Measurements from ENCODE around the gene CSF1. TPM values are rescaled to one million over a fixed set of nuclear protein-coding genes. Genes with fewer than 3 reads are reported as not detected.
A peak's percentile ranks its signal among the peaks of the same experiment; 100 is the strongest.

The CSF1 gene
- total and polyA plus RNA-seq, 2 of the 13 experiments (the other 11 are each of a cell fraction or from before 2014, with no cell fraction given): 4.6 to 13.3 TPM

DNA sequence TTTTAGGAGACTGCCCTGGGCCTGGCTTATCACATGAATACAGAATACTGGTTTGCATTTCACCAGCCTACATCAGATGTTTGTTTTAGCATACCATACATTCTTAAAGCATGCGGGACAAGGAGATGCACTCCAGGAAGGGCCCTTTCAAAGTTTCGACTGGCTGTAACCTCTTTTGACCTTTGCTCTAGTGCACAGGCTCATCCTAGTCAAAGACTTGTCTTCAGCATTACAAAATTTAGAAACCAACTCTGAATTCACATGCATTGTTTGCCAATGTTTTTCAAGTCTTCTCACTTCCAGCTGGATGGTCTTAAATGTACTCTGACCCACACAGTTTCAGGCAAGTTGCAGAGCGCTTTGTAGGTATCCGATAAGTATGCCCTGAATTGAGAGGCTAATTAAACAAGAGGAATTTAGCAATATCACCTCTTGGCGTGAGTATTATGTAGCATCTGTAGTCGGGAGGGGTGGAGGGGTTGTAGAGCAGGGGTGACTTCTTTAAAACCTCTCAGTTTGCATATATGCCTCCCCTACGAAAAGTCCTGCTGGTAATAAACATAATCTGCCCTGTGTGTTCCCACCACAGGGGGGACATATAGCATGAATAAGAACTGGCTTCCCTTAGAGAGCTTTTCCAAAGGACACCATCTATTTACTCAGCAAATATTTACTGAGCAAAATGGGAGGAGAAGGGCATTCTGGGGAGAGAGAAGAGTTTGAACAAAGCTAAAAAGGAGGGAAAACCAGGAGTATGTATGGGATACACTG, 49.5 kb downstream of the CSF1 start (continued):
- TF ChIP-seq, protein P1, sequence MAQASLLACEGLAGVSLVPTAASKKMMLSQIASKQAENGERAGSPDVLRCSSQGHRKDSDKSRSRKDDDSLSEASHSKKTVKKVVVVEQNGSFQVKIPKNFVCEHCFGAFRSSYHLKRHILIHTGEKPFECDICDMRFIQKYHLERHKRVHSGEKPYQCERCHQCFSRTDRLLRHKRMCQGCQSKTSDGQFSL (CRISPR knock-in tag; IDR thresholded peaks at IDR 0.05): 0 out of 2 replicates have a peak, but pooled peaks have one; percentile 18
- 0 out of 2 replicates have a peak, but pooled peaks have one; percentile 42 for TF ChIP-seq DMAP1 (CRISPR knock-in tag; IDR thresholded peaks at IDR 0.05)
- TF ChIP-seq RBM39 (IDR thresholded peaks at IDR 0.05; ENCODE audit: low read depth, low read length, poor library complexity, severe bottlenecking): no peak
- TF ChIP-seq ZBTB33 (CRISPR knock-in tag; IDR thresholded peaks at IDR 0.05): no peak
- TF ChIP-seq HHEX (CRISPR knock-in tag; IDR thresholded peaks at IDR 0.05): no peak
- TF ChIP-seq, protein P2, sequence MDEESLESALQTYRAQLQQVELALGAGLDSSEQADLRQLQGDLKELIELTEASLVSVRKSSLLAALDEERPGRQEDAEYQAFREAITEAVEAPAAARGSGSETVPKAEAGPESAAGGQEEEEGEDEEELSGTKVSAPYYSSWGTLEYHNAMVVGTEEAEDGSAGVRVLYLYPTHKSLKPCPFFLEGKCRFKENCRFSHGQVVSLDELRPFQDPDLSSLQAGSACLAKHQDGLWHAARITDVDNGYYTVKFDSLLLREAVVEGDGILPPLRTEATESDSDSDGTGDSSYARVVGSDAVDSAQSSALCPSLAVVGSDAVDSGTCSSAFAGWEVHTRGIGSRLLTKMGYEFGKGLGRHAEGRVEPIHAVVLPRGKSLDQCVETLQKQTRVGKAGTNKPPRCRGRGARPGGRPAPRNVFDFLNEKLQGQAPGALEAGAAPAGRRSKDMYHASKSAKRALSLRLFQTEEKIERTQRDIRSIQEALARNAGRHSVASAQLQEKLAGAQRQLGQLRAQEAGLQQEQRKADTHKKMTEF (CRISPR knock-in tag; IDR thresholded peaks at IDR 0.05): peak; percentile 49; the same call in 1 of the 2 replicates
- TF ChIP-seq, protein P3, sequence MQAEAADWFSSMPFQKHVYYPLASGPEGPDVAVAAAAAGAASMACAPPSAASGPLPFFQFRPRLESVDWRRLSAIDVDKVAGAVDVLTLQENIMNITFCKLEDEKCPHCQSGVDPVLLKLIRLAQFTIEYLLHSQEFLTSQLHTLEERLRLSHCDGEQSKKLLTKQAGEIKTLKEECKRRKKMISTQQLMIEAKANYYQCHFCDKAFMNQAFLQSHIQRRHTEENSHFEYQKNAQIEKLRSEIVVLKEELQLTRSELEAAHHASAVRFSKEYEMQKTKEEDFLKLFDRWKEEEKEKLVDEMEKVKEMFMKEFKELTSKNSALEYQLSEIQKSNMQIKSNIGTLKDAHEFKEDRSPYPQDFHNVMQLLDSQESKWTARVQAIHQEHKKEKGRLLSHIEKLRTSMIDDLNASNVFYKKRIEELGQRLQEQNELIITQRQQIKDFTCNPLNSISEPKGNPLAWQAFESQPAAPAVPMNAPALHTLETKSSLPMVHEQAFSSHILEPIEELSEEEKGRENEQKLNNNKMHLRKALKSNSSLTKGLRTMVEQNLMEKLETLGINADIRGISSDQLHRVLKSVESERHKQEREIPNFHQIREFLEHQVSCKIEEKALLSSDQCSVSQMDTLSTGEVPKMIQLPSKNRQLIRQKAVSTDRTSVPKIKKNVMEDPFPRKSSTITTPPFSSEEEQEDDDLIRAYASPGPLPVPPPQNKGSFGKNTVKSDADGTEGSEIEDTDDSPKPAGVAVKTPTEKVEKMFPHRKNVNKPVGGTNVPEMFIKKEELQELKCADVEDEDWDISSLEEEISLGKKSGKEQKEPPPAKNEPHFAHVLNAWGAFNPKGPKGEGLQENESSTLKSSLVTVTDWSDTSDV (CRISPR knock-in tag; IDR thresholded peaks at IDR 0.05): no peak
- no peak for TF ChIP-seq MXD1 (CRISPR knock-in tag; IDR thresholded peaks at IDR 0.05)
- TF ChIP-seq MLXIP (CRISPR knock-in tag; IDR thresholded peaks at IDR 0.05; ENCODE audit: borderline replicate concordance): no peak
- 0 out of 2 replicates have a peak, but pooled peaks have one; percentile 38 for TF ChIP-seq ZNF670 (CRISPR knock-in tag; IDR thresholded peaks at IDR 0.05; ENCODE audit: borderline replicate concordance)
- no peak for TF ChIP-seq RBAK (CRISPR knock-in tag; IDR thresholded peaks at IDR 0.05)
- TF ChIP-seq, protein P4, sequence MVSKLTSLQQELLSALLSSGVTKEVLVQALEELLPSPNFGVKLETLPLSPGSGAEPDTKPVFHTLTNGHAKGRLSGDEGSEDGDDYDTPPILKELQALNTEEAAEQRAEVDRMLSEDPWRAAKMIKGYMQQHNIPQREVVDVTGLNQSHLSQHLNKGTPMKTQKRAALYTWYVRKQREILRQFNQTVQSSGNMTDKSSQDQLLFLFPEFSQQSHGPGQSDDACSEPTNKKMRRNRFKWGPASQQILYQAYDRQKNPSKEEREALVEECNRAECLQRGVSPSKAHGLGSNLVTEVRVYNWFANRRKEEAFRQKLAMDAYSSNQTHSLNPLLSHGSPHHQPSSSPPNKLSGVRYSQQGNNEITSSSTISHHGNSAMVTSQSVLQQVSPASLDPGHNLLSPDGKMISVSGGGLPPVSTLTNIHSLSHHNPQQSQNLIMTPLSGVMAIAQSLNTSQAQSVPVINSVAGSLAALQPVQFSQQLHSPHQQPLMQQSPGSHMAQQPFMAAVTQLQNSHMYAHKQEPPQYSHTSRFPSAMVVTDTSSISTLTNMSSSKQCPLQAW (CRISPR knock-in tag; IDR thresholded peaks at IDR 0.05): 0 out of 2 replicates have a peak, but pooled peaks have one; percentile 42
- no peak for TF ChIP-seq ZNF17 (CRISPR knock-in tag; IDR thresholded peaks at IDR 0.05)
- peak; percentile 44; the same call in 1 of the 2 replicates for TF ChIP-seq ZNF12 (CRISPR knock-in tag; IDR thresholded peaks at IDR 0.05)

All from HepG2 (cell line).